Tibial nerve (tissue), 4 donors: ENCODE measurements around the gene BMPR1B. TPM values are rescaled to one million over a fixed set of nuclear protein-coding genes. Genes with fewer than 3 reads are reported as not detected.

ENCODE experiments used
- DNase-seq, 2 donors: peaks; one replicate each; pipeline ENCODE4 v3.0.0-alpha.2; 2019; ENCODE audit warnings: low spot score in 2 of 2
- H3K27ac ChIP-seq, 4 donors: fragments of 200-600 bp; sonication (generic) in 3 of 4; one replicate each; pipeline ENCODE4 v1.5.1; 2017 to 2019; ENCODE audit warnings: mild to moderate bottlenecking in 1 of 4
- H3K27me3 ChIP-seq, 2 donors: fragments of 200-600 bp; sonication (generic) in 1 of 2; one replicate each; pipeline versions ENCODE4 v1.5.1 to v1.6.0; 2017 to 2019
- H3K36me3 ChIP-seq, 3 donors: fragments of 200-600 bp; sonication (generic); one replicate each; pipeline ENCODE4 v1.5.1; 2018 to 2019
- H3K4me1 ChIP-seq, 4 donors: fragments of 200-600 bp; sonication (generic) in 3 of 4; one replicate each; pipeline ENCODE4 v1.5.1; 2017 to 2019
- H3K4me3 ChIP-seq, 4 donors: fragments of 200-600 bp; sonication (generic) in 3 of 4; one replicate each; pipeline ENCODE4 v1.5.1; 2017 to 2019; ENCODE audit warnings: mild to moderate bottlenecking in 1 of 4, moderate library complexity in 1 of 4
- H3K9me3 ChIP-seq, 4 donors: fragments of 200-600 bp; sonication (generic) in 3 of 4; one replicate each; pipeline ENCODE4 v1.5.1; 2017 to 2019
- CTCF ChIP-seq, 5 experiments: fragments of 200-600 bp in 3 of 5; fragments of 450-650 bp in 2 of 5; sonication (generic) in 3 of 5; IDR thresholded peaks; one replicate each; pipeline ENCODE4 v1.5.1; 2016 to 2019; ENCODE audit warnings: antibody characterized with exemption in 5 of 5, mild to moderate bottlenecking in 3 of 5, moderate library complexity in 2 of 5
- EP300 ChIP-seq, 2 donors: sonication (generic); formaldehyde crosslinking; IDR thresholded peaks; one replicate each; pipeline ENCODE4 v1.6.1; 2017; ENCODE audit warnings: antibody characterized with exemption in 2 of 2, mild to moderate bottlenecking in 1 of 2
- POLR2A ChIP-seq, 2 donors: fragments of 450-650 bp; IDR thresholded peaks; one replicate each; pipeline ENCODE4 v1.6.1; 2017; ENCODE audit warnings: antibody characterized with exemption in 2 of 2, mild to moderate bottlenecking in 2 of 2, moderate library complexity in 2 of 2
- WGBS, 2 donors: methylation state at CpG; one replicate each; pipeline ENCODE4 v1.1.5; 2018; 5-methylcytosine and 5-hydroxymethylcytosine counted together
- total RNA-seq, 4 donors: library from RNA; depleted of rRNA; stranded (reverse); fragments of >200 nt; gene quantifications; one replicate each; pipeline ENCODE4 v1.1.0, GENCODE V29; 2016

The BMPR1B gene
- total RNA-seq, 4 donors from 2014 or later = 9.3 to 32.1 (median 26.1) TPM

GRCh38 chr4:95198961-95199360 is 441.2 kb downstream of the BMPR1B start:
- H3K4me3 ChIP-seq = no peak overlapping the region
- TF ChIP-seq CTCF (IDR thresholded peaks at IDR 0.05) = no peak
- TF ChIP-seq POLR2A (IDR thresholded peaks at IDR 0.05) = no peak
- TF ChIP-seq EP300 (IDR thresholded peaks at IDR 0.05) = no peak
- H3K27me3 ChIP-seq = no peaks in the 10 kb centered on the region
- WGBS, 2 donors = 81 to 88% methylated on average over 7 of the region's 7 CpGs
- no peaks in the 10 kb centered on the region for H3K36me3 ChIP-seq
- H3K4me1 ChIP-seq = no peaks in the 10 kb centered on the region
- no peaks in the 10 kb centered on the region for H3K9me3 ChIP-seq
- H3K27ac ChIP-seq = no peak overlapping the region
- DNase-seq = no peak

GRCh38 chr4:95204267-95204844 is 446.6 kb downstream of the BMPR1B start:
- no peaks in the 10 kb centered on the region for H3K27me3 ChIP-seq
- no peak for DNase-seq
- H3K36me3 ChIP-seq = no peaks in the 10 kb centered on the region
- H3K27ac ChIP-seq = no peak overlapping the region
- no peak overlapping the region for H3K4me3 ChIP-seq
- no peaks in the 10 kb centered on the region for H3K9me3 ChIP-seq
- TF ChIP-seq EP300 (IDR thresholded peaks at IDR 0.05) (no peak), POLR2A (IDR thresholded peaks at IDR 0.05) (no peak), CTCF (IDR thresholded peaks at IDR 0.05) (no peak)
- no peaks in the 10 kb centered on the region for H3K4me1 ChIP-seq
- 68 to 74% methylated on average over 8 of the region's 8 CpGs for WGBS, 2 donors

- Histone ChIP-seq H3K9me3 (no peaks in the 10 kb centered on the region), H3K36me3 (no peaks in the 10 kb centered on the region), H3K27ac (no peak overlapping the region), H3K4me3 (no peak overlapping the region), H3K27me3 (no peaks in the 10 kb centered on the region), H3K4me1 (no peaks in the 10 kb centered on the region)
- WGBS, 2 donors = 37 to 58% methylated on average over 5 of the region's 5 CpGs
- TF ChIP-seq CTCF (IDR thresholded peaks at IDR 0.05) = no peak
- no peak for TF ChIP-seq EP300 (IDR thresholded peaks at IDR 0.05)
- TF ChIP-seq POLR2A (IDR thresholded peaks at IDR 0.05) = no peak
- no peak for DNase-seq
These were observed 447.1 kb downstream of the BMPR1B start for GRCh38 chr4:95204873-95205272.
